ENCODE data around the gene RXRA. TPM values are rescaled to one million over a fixed set of nuclear protein-coding genes. Genes with fewer than 3 reads are reported as not detected.

The RXRA gene
- total RNA-seq, 6 experiments from 2014 or later: 23.2 to 31.9 (median 28.0) TPM

- Mint-ChIP-seq H3K9me3 (no peaks in the 10 kb centered on the region), H3K36me3 (ENCODE audit: low read depth) (no peaks in the 10 kb centered on the region), H3K27me3 (ENCODE audit: insufficient read depth) (peaks cover 2% of the 10 kb centered on the region; the same call in 1 of the 2 replicates), H3K4me3 (no peak overlapping the region), H3K27ac (peak overlapping the region; percentile 90), H3K4me1 (ENCODE audit: low read depth) (peaks cover 21% of the 10 kb centered on the region)
- peak; percentile 3 for DNase-seq
- peak; percentile 26 for TF ChIP-seq CTCF (IDR thresholded peaks at IDR 0.05)
Measured at GRCh38 chr9:134365791-134366222, 39.6 kb downstream of the RXRA start.

- Mint-ChIP-seq H3K4me1 (ENCODE audit: low read depth) (peaks cover 21% of the 10 kb centered on the region), H3K9me3 (no peaks in the 10 kb centered on the region), H3K27me3 (ENCODE audit: insufficient read depth) (peaks cover 2% of the 10 kb centered on the region; the same call in 1 of the 2 replicates), H3K36me3 (ENCODE audit: low read depth) (no peaks in the 10 kb centered on the region), H3K4me3 (peak overlapping the region; percentile 42), H3K27ac (peak overlapping the region; percentile 90)
- no peak; the same call in 1 of the 2 replicates for TF ChIP-seq CTCF (IDR thresholded peaks at IDR 0.05)
- DNase-seq: peak; percentile 85
Measured at GRCh38 chr9:134366223-134367031, 40.2 kb downstream of the RXRA start.

GRCh38 chr9:134367061-134367460 lies 40.8 kb downstream of the RXRA start:
- Mint-ChIP-seq H3K36me3 (ENCODE audit: low read depth) (no peaks in the 10 kb centered on the region), H3K9me3 (no peaks in the 10 kb centered on the region), H3K27ac (peak overlapping the region; percentile 90), H3K4me3 (peak overlapping the region; percentile 42; the same call in 1 of the 2 replicates), H3K4me1 (ENCODE audit: low read depth) (peaks cover 21% of the 10 kb centered on the region), H3K27me3 (ENCODE audit: insufficient read depth) (peaks cover 2% of the 10 kb centered on the region; the same call in 1 of the 2 replicates)
- no peak for TF ChIP-seq CTCF (IDR thresholded peaks at IDR 0.05)
- DNase-seq: no peak

- H3K27ac Mint-ChIP-seq: no peak overlapping the region
- DNase-seq: no peak
Measured at GRCh38 chr9:134367791-134368490, 41.7 kb downstream of the RXRA start.

GRCh38 chr9:134368571-134368970 lies 42.3 kb downstream of the RXRA start:
- peaks cover 21% of the 10 kb centered on the region for H3K4me1 Mint-ChIP-seq (ENCODE audit: low read depth)

More at GRCh38 chr9:134367791-134368490, 41.7 kb downstream of the RXRA start:
- Mint-ChIP-seq H3K4me3 (no peak overlapping the region), H3K27me3 (ENCODE audit: insufficient read depth) (peaks cover 2% of the 10 kb centered on the region; the same call in 1 of the 2 replicates), H3K9me3 (no peaks in the 10 kb centered on the region), H3K4me1 (ENCODE audit: low read depth) (peaks cover 21% of the 10 kb centered on the region), H3K36me3 (ENCODE audit: low read depth) (no peaks in the 10 kb centered on the region)
- TF ChIP-seq CTCF (IDR thresholded peaks at IDR 0.05): no peak

More at GRCh38 chr9:134368571-134368970, 42.3 kb downstream of the RXRA start:
- Mint-ChIP-seq H3K9me3 (no peaks in the 10 kb centered on the region), H3K36me3 (ENCODE audit: low read depth) (no peaks in the 10 kb centered on the region), H3K27ac (no peak overlapping the region), H3K4me3 (no peak overlapping the region), H3K27me3 (ENCODE audit: insufficient read depth) (peaks cover 2% of the 10 kb centered on the region; the same call in 1 of the 2 replicates)
- DNase-seq: no peak
- TF ChIP-seq CTCF (IDR thresholded peaks at IDR 0.05): no peak
